ENCODE data around the gene ERGIC2.
A peak's percentile ranks its signal among the peaks of the same experiment; 100 is the strongest.

The ERGIC2 gene

GRCh38 chr12:29374012-29374411, 7.0 kb downstream of the ERGIC2 start:
- DNase-seq: no peak

GRCh38 chr12:29365091-29365490, 15.9 kb downstream of the ERGIC2 start:
- DNase-seq: no peak

DNA sequence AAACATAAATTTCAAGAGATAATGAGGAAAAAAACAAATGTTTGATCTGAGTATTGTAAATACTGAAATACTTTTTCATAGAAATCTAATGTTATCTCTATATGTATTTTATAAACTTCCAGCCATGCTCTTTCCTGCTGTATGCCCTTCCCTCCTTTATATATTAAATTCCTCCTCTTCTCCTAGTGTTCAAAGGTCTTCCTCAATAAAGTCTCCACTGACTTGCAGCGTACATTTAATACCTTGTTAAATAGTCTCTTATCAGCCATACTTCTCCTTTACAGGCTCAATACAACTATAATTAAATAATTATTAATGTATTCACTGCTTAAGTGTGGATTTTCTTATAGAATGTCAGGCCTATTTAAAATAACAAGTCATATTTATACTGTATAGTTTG, 26.0 kb downstream of the ERGIC2 start:
- no peak for DNase-seq

DNA sequence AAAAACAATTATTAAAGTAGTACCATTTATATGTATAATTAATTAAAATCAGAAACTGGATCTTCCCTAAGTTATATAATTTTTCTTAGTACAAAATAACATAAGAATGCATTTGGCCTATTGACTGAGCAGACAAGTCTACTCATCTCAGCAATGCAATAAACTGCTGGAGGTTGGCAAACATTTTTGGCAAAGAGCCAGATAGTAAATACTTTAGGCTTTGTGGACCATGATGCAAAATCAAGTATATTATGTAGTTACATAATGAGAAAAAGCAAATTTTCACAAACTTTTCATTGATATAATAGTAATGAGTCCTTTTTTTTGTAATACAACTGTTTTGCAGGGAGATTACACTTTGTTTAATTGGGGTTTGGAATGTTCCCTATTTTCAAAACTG, 30.9 kb downstream of the ERGIC2 start:
- DNase-seq: peak; percentile 3

- DNase-seq: no peak
Observed at GRCh38 chr12:29346769-29347421, 34.1 kb downstream of the ERGIC2 start.

DNA sequence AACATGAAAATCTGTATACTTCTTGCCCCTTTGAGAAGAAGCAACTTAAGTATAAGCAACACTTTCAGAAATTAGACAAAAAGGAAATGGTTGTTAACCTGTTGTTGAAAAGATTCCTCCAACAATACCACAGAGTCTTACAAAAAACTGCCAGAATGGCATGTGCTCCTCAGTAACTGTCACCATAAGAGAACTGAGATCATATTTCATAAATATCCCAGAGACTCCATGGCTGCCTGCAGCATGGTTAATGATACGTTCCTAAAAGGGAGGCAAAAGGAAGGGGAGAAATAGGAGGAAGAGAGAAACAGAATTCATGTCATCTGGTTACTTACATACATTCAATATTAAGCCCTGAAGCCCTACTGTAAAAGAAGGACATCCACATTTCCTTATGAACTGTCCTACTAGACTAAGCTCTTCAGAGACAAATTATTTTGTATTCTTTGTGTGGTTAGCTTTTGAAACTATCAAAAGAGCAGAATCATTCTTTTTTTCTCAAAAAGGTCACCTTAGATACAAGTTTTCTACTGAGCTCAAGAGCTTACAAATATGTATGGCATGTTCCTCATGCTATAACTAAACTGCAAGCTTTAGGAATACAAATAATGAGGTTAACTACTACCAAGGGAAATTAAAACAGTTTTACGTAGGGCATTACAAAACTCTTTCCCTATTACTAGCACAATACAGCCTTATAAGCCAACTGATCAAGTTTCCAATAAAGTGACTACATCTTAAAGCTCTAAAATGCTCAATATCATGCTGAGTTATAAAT, 37.8 kb downstream of the ERGIC2 start:
- no peak for DNase-seq

DNA sequence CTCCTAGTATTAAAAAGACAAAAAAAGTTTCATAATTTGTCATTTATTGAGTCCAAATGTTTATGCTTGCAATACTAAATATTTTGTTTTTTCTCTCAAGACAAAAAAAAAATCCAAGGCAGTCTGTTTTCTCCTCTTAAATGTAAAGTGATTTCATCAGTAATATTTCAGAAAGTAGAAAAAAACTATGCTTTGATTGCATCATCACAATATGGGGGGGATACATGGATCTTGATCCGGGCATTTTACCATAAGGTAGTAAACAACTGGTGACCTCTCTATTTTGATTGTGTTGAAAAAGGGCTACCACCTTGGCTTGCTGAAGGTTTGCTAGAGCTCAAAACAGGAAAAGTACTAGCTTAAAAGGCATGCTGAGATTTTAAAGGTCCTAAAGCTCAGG, 43.6 kb downstream of the ERGIC2 start:
- DNase-seq: no peak

DNA sequence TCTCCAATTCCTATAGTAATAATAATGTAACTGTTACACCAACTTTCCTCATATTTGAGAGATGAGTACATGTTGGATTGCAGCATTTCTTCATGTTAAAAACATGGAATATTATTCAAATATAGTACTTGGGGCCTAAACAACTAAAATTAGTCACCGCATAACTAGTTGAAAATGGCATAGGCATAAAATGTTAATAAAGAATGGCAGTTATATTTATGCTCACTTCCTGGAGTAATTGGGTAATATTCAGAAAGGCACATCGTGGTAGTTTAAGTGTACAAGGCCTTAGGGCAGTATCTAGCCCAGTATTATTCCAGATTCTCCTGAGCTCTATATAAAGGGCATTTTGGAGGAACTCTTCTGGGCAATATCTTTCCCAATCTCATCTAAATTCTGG, 46.0 kb downstream of the ERGIC2 start:
- no peak for DNase-seq

DNA sequence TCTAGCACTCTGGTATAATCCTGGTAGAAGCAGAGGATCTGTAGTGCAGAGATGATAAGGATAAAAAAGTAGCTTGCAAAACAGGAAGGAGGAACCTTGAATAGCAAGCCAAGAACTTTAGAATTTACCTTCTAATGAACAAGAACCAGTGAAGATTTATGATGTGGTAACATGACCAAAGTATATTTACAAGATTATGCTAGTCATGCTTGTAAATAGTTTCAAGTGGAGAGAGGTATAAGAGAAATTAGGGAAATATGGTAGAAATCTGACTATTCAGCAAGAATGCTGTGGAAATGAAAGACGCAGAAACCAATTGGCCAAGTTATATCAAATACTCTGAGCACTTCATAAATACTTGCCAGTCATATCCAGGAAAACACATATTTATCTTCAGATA, 47.8 kb downstream of the ERGIC2 start:
- DNase-seq: no peak

GRCh38 chr12:29329411-29329810, 51.6 kb downstream of the ERGIC2 start:
- DNase-seq: no peak

DNA sequence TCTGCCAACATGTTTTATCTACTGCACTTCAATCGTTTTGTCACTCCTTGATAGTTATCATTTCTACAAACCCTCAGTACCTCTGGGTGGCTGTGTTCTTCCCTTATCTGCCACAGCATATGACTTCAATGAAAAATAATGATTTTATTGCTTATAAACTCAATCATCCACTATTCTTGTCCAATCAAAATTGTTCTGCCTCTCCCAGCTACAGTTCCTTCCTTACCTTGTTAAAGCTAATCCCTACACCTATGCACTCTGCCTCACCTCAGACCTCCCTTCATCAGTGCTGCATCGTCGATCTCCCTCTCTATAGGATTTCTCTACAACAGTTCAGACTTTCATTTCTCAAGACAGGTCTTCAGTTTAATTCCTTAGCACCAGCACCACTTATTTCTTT, 58.8 kb downstream of the ERGIC2 start:
- DNase-seq: no peak

DNA sequence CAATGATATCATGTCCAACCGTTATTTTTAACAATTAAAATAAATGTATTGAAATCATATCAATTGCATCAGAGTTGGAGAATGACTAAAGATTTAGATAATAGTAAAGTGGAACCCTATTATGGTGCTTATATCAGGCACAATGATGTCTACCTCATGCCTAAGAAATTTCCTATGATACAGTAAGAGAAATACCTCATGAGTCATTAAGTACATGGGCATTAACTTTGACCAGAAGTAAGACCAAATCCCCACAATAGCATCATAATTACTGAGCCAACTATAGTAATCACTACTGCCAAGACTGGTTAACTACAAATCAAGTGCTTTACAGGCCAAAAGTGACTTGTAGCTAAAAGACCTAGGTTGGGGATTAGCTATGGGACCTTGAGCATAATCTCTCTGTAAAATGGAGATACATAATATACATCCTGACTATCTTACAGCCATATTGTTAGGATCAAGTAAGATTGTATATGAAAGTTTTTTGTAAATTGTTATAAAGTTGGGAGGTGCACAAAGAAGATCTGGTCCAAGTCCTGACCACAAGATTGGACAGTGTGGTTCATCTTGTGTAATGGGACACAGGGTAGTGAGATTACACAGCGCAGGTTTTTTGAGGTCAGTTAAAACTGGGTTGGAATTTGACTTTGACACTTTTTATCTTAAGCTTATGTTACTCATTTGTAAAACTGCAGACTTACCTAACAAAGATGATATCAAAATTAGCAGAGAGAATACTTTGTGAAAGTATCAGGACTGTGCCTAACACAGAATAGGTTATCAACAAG, 60.5 kb downstream of the ERGIC2 start:
- DNase-seq: no peak

DNA sequence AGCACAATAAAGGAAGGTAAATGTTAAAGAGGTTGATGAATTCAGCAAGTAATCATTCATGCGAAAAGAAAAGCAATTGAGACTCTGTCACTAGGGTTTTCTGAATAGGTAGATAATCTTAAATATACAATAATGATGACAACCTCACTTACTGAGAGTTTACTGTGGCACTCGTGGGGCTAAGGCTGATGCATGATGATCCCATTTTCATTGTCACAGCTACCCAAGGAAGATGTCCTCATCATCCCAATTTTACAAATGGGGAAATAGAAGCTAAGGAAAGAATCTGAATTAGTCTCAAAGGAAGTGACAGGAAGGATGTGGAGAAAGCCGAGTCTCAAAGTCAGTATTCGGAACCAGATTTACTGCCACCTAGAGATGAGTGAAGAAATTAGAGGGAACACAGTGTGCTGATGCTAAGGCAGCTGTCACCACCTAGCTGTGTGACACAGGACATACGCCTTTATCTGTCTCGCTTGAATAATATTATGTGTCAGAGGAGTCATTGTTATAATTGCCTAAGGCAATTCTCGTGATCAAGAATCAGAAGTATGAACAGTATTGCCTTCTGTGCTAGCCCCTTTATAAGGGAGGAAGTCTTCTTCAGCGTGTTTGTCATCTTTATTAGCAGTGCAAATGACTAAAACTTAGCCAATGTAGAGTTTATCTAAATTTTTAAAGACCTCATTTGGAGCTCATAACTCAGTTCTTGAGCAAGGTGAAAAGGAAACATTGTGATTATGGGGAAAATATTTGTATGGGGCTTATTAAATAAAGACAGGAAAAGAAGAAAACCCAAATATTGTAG, 63.2 kb downstream of the ERGIC2 start:
- peak; percentile 2 for DNase-seq

DNA sequence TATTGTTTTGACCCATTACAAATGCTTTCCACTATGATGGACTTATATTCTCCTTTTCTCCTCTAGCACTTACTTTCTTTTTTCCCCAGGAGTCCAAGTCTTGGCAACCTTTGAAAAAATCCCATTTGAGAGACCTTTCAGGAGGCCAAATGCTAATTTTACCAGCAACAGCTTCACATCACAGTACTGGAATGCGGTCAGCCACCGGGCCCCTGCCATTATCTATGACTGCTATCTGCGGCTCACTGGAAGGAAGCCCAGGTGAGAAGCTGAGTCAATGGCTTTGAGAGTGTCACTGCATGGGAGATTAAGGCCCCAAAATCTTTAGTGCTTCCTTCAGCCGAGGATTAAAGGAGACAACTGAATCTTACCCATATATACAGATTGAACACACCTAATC, 64.2 kb downstream of the ERGIC2 start:
- no peak for DNase-seq

DNA sequence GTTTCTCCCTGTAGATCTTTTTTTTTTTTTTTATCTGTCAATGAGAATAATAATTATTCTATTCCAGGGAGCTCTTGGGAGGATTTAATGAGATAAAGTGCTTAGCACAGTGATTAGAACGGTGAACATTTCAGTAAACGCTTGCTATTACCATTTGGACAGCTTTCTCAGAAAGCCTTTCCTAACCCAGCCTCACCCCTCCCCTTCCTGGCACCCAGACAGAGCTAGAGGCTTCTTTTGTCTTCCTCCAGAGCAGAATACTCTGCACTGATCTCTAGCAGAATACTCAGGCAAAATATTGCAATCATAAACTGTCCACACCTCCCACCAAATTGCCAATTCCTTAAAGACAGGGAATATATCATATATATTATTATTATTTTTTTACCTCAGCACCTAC, 66.6 kb downstream of the ERGIC2 start:
- no peak for DNase-seq

GRCh38 chr12:29310899-29311298, 70.1 kb downstream of the ERGIC2 start:
- DNase-seq: no peak

GRCh38 chr12:29309320-29309902, 71.6 kb downstream of the ERGIC2 start:
- no peak for DNase-seq

DNA sequence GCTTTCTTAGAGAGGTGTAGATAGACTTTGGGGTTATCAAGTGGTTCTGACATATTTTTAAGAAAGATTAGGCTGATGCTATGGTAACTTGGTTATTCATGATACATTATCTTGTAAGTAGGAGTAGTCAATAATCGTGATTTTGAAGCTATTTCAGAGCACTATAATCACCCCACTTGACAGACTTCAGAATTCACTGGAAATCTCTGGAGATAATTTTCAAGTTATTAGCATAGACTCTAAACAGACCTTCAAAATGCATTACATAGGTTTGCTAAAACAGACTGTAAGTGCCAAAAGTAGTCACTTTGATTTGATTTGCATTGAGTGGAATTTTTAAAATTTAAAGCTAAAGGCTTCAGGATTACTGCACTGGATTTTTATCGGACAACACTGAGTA, 74.3 kb downstream of the ERGIC2 start:
- no peak for DNase-seq

DNA sequence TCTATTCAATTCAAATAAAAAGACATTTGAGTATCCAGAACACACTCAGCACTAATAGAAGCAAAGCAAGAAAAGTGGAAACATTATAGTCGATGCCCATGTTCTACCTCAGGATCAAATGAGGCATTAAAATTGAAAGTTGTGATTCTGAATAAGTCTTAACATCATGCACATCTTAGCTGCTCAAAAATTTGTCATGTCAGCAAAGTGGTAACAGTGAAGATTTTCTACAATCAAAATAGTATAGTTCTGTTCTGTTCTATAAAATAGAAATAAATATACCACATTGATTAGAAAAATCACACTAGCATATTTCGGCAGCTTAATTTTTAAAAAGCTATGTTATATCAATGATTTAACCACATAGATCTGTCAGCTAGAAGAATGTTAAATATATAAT, 74.7 kb downstream of the ERGIC2 start:
- DNase-seq: no peak

GRCh38 chr12:29304388-29304787, 76.6 kb downstream of the ERGIC2 start:
- no peak for DNase-seq

GRCh38 chr12:29301114-29301513, 79.9 kb downstream of the ERGIC2 start:
- DNase-seq: no peak

GRCh38 chr12:29299633-29300032, 81.3 kb downstream of the ERGIC2 start:
- no peak for DNase-seq

DNA sequence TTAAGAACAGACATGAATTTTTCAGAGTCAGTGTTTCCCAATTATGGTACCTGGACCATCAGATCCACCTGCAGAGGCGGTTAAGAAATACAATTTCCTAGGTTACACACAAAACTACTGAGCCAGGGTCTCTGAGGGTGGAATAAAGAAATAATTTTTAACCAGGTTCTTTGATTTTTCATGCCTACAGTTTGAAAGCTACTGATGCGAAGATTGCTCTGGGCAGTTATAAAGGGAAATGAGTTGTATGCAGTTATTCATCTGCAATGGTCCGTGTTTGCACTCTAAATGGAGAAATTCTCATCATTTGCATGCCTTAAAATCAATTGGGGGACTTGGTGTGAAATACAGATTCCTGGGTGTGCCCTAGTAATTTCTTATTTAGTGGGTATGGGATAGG, 89.7 kb downstream of the ERGIC2 start:
- no peak for DNase-seq

Data from NCI-H510A treated with DMSO at 0.1 percent for 48 hours (cell line).